Right cardiac atrium (tissue), 5 donors: ENCODE measurements around the gene CYGB. TPM values are rescaled to one million over a fixed set of nuclear protein-coding genes. Genes with fewer than 3 reads are reported as not detected.

ENCODE experiments used
- ATAC-seq, 2 donors: fragments of 200-7000 bp; cut with Tn5 transposase; one replicate each; pipeline versions ENCODE4 v1.8.0 to v1.9.1; 2020; ENCODE audit warnings: moderate library complexity in 2 of 2, mild to moderate bottlenecking in 1 of 2
- DNase-seq, 3 donors: peaks; one replicate each; pipeline ENCODE4 v3.0.0-alpha.2; 2020
- H3K27ac ChIP-seq: one replicate; pipeline ENCODE4 v1.5.1; 2013; ENCODE audit warnings: mild to moderate bottlenecking, low read length, control low read depth, moderate library complexity
- H3K27me3 ChIP-seq: one replicate; pipeline ENCODE4 v1.6.1; 2013; ENCODE audit not compliant: control insufficient read depth, insufficient read depth
- H3K4me1 ChIP-seq: one replicate; pipeline ENCODE4 v1.6.1; 2013; ENCODE audit warnings: low read length; ENCODE audit not compliant: control insufficient read depth, insufficient read depth
- H3K4me3 ChIP-seq: one replicate; pipeline ENCODE4 v1.5.1; 2013; ENCODE audit warnings: low read length, control low read depth
- H3K9me3 ChIP-seq: one replicate; pipeline ENCODE4 v1.6.1; 2013; ENCODE audit warnings: low read length; ENCODE audit not compliant: control insufficient read depth
- WGBS: extraction: QIAGEN DNeasy Blood & Tissue Kit; methylation state at CpG from one replicate; pipeline ENCODE4 v1.1.7; 2013; 5-methylcytosine and 5-hydroxymethylcytosine counted together
- intact Hi-C, 4 donors: fragments of 100-400 bp; cut with DNase I; formaldehyde crosslinking; loops; one replicate each; pipeline versions ENCODE4 v1.11.0 to v1.14.0; 2022 to 2023
- polyA plus RNA-seq: library from polyadenylated mRNA; stranded (reverse); fragments of 200-250 nt; gene quantifications from one replicate; pipeline ENCODE4 v1.2.3, GENCODE V29; 2013
- total RNA-seq, 4 donors: library from RNA; stranded (reverse); fragmentation: NEBNext Ultra II Directional; extraction: Animal tissue kit (Norgen Biotek cat#: 25700); gene quantifications; one replicate each; pipeline ENCODE4 v1.2.1, GENCODE V29; 2021
- donor health status: healthy with polysubstance abuse.
- donor health status: DM: no; HTN: yes; CAD: no.
- donor health status: DM: no; HTN: no; CAD: no.
- donor health status: DM: no; HTN: yes; CAD: no; lungs with severe emphysema.
- donor health status: DM: yes; HTN: yes; CAD: no.

The CYGB gene
- total and polyA plus RNA-seq, 5 donors, result 46.6 to 83.9 (median 65.5) TPM

GRCh38 chr17:76487451-76488192, 49.9 kb downstream of the CYGB start:
- Histone ChIP-seq H3K27me3 (no peaks in the 10 kb centered on the region), H3K9me3 (no peaks in the 10 kb centered on the region), H3K4me3 (no peak overlapping the region), H3K27ac (no peak overlapping the region), H3K4me1 (peaks cover 5% of the 10 kb centered on the region)
- WGBS, result 96% methylated on average over 22 of the region's 22 CpGs
- ATAC-seq, result no peak
- DNase-seq, result no peak
- intact Hi-C loops, result no loop called here

- Histone ChIP-seq H3K27ac (peak overlapping the region; percentile 33), H3K9me3 (no peaks in the 10 kb centered on the region), H3K4me3 (no peak overlapping the region), H3K4me1 (peaks cover 5% of the 10 kb centered on the region), H3K27me3 (no peaks in the 10 kb centered on the region)
- intact Hi-C loops, result no loop called here
- ATAC-seq, result peak; percentile 56 to 60
- peak in 1 of 3 donors; percentile 76 for DNase-seq
- WGBS, result 31% methylated on average over 11 of the region's 11 CpGs
These were observed 51.9 kb downstream of the CYGB start for GRCh38 chr17:76485569-76485968.

GRCh38 chr17:76484228-76484725, 53.2 kb downstream of the CYGB start:
- Histone ChIP-seq H3K9me3 (no peaks in the 10 kb centered on the region), H3K4me1 (peaks cover 3% of the 10 kb centered on the region), H3K4me3 (no peak overlapping the region), H3K27ac (no peak overlapping the region), H3K27me3 (no peaks in the 10 kb centered on the region)
- 88% methylated on average over 11 of the region's 11 CpGs for WGBS
- no peak for ATAC-seq
- no peak for DNase-seq
- intact Hi-C loops, result no loop called here

GRCh38 chr17:76481071-76481655, 56.3 kb downstream of the CYGB start:
- no peaks in the 10 kb centered on the region for H3K9me3 ChIP-seq
- peaks cover 3% of the 10 kb centered on the region for H3K4me1 ChIP-seq
- DNase-seq, result peak in 2 of 3 donors; percentile 54 to 71
- no peak overlapping the region for H3K27ac ChIP-seq
- intact Hi-C loops, result no loop called here
- no peak overlapping the region for H3K4me3 ChIP-seq
- peak; percentile 20 to 47 for ATAC-seq
- WGBS, result 73% methylated on average over 21 of the region's 21 CpGs
- H3K27me3 ChIP-seq, result no peaks in the 10 kb centered on the region

GRCh38 chr17:76480632-76481031, 56.9 kb downstream of the CYGB start:
- Histone ChIP-seq H3K9me3 (no peaks in the 10 kb centered on the region), H3K27ac (no peak overlapping the region), H3K4me1 (peaks cover under 1% of the 10 kb centered on the region), H3K4me3 (no peak overlapping the region), H3K27me3 (no peaks in the 10 kb centered on the region)
- peak in 1 of 2 donors; percentile 35 for ATAC-seq
- intact Hi-C loops, result no loop called here
- DNase-seq, result peak in 2 of 3 donors; percentile 42 to 57
- WGBS, result 54% methylated on average over 15 of the region's 15 CpGs

- Histone ChIP-seq H3K27ac (no peak overlapping the region), H3K4me1 (no peaks in the 10 kb centered on the region), H3K9me3 (no peaks in the 10 kb centered on the region), H3K4me3 (no peak overlapping the region), H3K27me3 (no peaks in the 10 kb centered on the region)
- DNase-seq (peak in 2 of 3 donors; percentile 27 to 35), ATAC-seq (no peak)
- WGBS, result 92% methylated on average over 14 of the region's 14 CpGs
- intact Hi-C loops, result no loop called here
These were observed 57.9 kb downstream of the CYGB start for GRCh38 chr17:76479515-76480060.

GRCh38 chr17:76478730-76479514, 58.6 kb downstream of the CYGB start:
- 92% methylated on average over 37 of the region's 37 CpGs for WGBS
- no peaks in the 10 kb centered on the region for H3K27me3 ChIP-seq
- no peak overlapping the region for H3K27ac ChIP-seq
- intact Hi-C loops, result no loop called here
- no peaks in the 10 kb centered on the region for H3K9me3 ChIP-seq
- H3K4me1 ChIP-seq, result no peaks in the 10 kb centered on the region
- ATAC-seq, result no peak
- no peak overlapping the region for H3K4me3 ChIP-seq
- peak in 2 of 3 donors; percentile 30 to 59 for DNase-seq

GRCh38 chr17:76478097-76478496, 59.4 kb downstream of the CYGB start:
- H3K27me3 ChIP-seq, result no peaks in the 10 kb centered on the region
- intact Hi-C loops, result no loop called here
- H3K4me3 ChIP-seq, result no peak overlapping the region
- no peak for DNase-seq
- H3K27ac ChIP-seq, result no peak overlapping the region
- H3K4me1 ChIP-seq, result no peaks in the 10 kb centered on the region
- no peaks in the 10 kb centered on the region for H3K9me3 ChIP-seq
- 92% methylated on average over 10 of the region's 10 CpGs for WGBS
- no peak for ATAC-seq

GRCh38 chr17:76477576-76477975, 59.9 kb downstream of the CYGB start:
- Histone ChIP-seq H3K9me3 (no peaks in the 10 kb centered on the region), H3K27ac (no peak overlapping the region), H3K4me1 (no peaks in the 10 kb centered on the region), H3K27me3 (no peaks in the 10 kb centered on the region), H3K4me3 (no peak overlapping the region)
- intact Hi-C loops, result no loop called here
- no peak for ATAC-seq
- WGBS, result 92% methylated on average over 15 of the region's 15 CpGs
- no peak for DNase-seq
